ENCODE measurements around the gene LRFN5.

- TF ChIP-seq CTCF (IDR thresholded peaks at IDR 0.05) (no peak), POLR2A (IDR thresholded peaks at IDR 0.05) (no peak)
These were observed 203.7 kb downstream of the LRFN5 start for GRCh38 chr14:41810362-41810761.
